Activated B cell treated with CpG ODN at 0.5 μM for 24 hours (primary cell): ENCODE results near the gene COL23A1. TPM values are rescaled to one million over a fixed set of nuclear protein-coding genes. Genes with fewer than 3 reads are reported as not detected.

ENCODE experiments used
- ATAC-seq: fragments of 200-7000 bp; cut with Tn5 transposase; one replicate; pipeline ENCODE4 v1.10.0; 2021; ENCODE audit warnings: low read depth, mild to moderate bottlenecking, moderate library complexity
- CTCF ChIA-PET: fragments of 350-600 bp; sonication (Branson Sonifier 250); formaldehyde crosslinking; loops from one replicate; lab custom pipeline; 2021; ENCODE audit warnings: antibody characterized with exemption; lab: Charles Lee
- POLR2A ChIA-PET: fragments of 350-600 bp; sonication (Branson Sonifier 250); formaldehyde crosslinking; loops from one replicate; lab custom pipeline; 2021; ENCODE audit warnings: antibody characterized with exemption; lab: Charles Lee
- DNase-seq: peaks from one replicate; pipeline ENCODE4 v3.0.0; 2022
- H3K27ac Mint-ChIP-seq: one replicate; pipeline ENCODE4 v1.8.0; 2020; ENCODE audit warnings: mixed read lengths
- H3K27me3 Mint-ChIP-seq: one replicate; pipeline ENCODE4 v1.8.0; 2021; ENCODE audit warnings: mixed read lengths
- H3K36me3 Mint-ChIP-seq: one replicate; pipeline ENCODE4 v1.8.0; 2021; ENCODE audit warnings: low read depth, mixed read lengths
- H3K4me1 Mint-ChIP-seq: one replicate; pipeline ENCODE4 v1.8.0; 2021; ENCODE audit warnings: mixed read lengths
- H3K4me3 Mint-ChIP-seq: one replicate; pipeline ENCODE4 v1.8.0; 2020; ENCODE audit warnings: mild to moderate bottlenecking, mixed read lengths
- H3K9me3 Mint-ChIP-seq: one replicate; pipeline ENCODE4 v1.8.0; 2020; ENCODE audit warnings: mixed read lengths
- intact Hi-C: fragments of 100-400 bp; cut with micrococcal nuclease; formaldehyde crosslinking; loops from one replicate; pipeline ENCODE4 v1.15.1; 2024
- total RNA-seq: library from RNA; stranded (reverse); gene quantifications from 2 replicates; pipeline ENCODE4 v1.2.3, GENCODE V29; 2022
- TF ChIP-seq, protein P1 (sequence below): fragments of 200-600 bp; IDR thresholded peaks from one replicate; pipeline ENCODE4 v1.8.0; 2022; ENCODE audit warnings: antibody characterized with exemption, mild to moderate bottlenecking

Gene COL23A1
- total RNA-seq, 1 donor from 2014 or later: not detected

DNA sequence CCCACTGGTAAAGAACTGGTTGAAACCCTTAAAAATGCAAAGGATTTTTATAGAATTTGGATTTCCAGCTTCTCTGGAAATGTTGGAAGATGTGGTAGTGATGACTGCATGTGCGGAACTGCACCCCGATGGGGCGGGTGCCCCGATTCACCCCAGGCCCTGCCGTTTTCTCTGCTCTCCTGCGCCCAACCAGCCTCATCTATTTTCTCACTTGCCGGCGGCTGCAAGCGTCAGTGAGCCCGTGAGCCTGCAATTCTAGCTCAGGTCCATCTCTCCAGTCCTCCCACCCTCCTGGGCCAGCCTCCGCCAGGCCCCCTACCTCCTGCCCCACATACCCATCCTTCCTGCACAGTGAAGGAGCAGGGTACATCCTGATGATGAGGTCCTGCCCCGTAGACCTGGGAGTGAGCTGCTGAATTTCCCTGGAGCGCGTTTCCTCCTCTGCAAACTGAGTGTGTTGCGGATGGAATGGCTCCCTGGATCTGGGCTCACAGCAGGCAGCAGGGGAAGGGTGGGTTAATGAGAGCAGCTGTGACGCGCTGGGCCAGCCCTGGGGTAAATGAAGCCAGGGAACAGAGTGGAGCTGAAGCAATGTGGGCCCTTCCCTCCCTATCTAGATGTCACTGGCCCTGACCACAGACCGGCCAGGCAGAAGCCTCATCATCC, 311.7 kb downstream of the COL23A1 start:
- TF ChIP-seq, protein P1, sequence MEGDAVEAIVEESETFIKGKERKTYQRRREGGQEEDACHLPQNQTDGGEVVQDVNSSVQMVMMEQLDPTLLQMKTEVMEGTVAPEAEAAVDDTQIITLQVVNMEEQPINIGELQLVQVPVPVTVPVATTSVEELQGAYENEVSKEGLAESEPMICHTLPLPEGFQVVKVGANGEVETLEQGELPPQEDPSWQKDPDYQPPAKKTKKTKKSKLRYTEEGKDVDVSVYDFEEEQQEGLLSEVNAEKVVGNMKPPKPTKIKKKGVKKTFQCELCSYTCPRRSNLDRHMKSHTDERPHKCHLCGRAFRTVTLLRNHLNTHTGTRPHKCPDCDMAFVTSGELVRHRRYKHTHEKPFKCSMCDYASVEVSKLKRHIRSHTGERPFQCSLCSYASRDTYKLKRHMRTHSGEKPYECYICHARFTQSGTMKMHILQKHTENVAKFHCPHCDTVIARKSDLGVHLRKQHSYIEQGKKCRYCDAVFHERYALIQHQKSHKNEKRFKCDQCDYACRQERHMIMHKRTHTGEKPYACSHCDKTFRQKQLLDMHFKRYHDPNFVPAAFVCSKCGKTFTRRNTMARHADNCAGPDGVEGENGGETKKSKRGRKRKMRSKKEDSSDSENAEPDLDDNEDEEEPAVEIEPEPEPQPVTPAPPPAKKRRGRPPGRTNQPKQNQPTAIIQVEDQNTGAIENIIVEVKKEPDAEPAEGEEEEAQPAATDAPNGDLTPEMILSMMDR: no peak
- no peak overlapping the region for H3K27ac Mint-ChIP-seq
- POLR2A ChIA-PET: no interaction called here
- DNase-seq (no peak), ATAC-seq (no peak)
- H3K9me3 Mint-ChIP-seq: peaks cover 8% of the 10 kb centered on the region
- no peak overlapping the region for H3K4me3 Mint-ChIP-seq
- intact Hi-C loops: no loop called here
- CTCF ChIA-PET: interaction anchor here (1.1 kb wide), 1 partner anchor 274 kb away, joined by 3 read pairs; no protein-coding TSS in a partner anchor
- peaks cover 23% of the 10 kb centered on the region for H3K27me3 Mint-ChIP-seq
- peaks cover 4% of the 10 kb centered on the region for H3K4me1 Mint-ChIP-seq
- no peaks in the 10 kb centered on the region for H3K36me3 Mint-ChIP-seq

DNA sequence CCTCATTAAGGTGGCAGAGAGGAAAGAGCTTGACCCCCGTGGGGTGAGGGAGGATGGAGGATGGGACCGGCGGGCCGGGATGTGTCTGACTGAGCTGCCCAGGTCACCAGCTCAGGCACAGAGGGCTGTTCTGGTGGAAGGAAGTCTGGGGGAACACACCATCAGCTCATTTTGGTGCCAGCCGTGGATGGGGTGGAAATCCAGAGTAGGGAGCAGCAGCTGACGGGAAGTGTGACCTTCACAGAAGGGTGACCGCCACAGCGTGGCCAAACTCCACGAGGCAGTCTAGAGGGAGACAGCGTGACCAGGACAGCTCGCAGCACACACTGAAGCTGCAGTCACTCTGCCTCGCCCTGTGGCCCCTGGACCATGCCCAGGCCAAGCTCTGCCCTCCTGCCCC, 312.3 kb downstream of the COL23A1 start:
- ChIA-PET POLR2A (no interaction called here), CTCF (interaction anchor here (1.1 kb wide), 1 partner anchor 275 kb away, joined by 3 read pairs; no protein-coding TSS in a partner anchor)
- Mint-ChIP-seq H3K27ac (no peak overlapping the region), H3K27me3 (peaks cover 21% of the 10 kb centered on the region), H3K4me1 (peaks cover 4% of the 10 kb centered on the region), H3K4me3 (no peak overlapping the region), H3K9me3 (peaks cover 4% of the 10 kb centered on the region), H3K36me3 (no peaks in the 10 kb centered on the region)
- intact Hi-C loops: no loop called here
- ATAC-seq: no peak
- TF ChIP-seq, protein P1: no peak
- no peak for DNase-seq

DNA sequence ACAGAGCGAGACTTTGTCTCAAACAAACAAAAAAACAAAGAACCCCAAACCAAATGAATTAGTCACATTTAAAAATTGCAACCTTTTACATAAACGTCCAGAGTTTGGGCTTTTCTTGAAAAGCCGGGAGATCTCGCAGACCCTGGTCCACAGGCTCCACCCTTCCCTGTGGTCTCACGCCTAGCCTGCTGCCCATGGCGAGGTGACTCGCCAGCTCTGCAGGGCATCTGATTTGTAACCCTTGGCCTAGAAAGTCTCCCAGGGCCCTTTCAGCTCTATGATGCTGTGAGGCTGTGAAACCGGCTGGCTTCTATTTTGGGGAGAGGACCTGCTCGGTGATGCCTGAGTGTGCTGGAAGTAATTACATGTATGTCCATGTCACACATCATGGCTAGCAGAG, 312.8 kb downstream of the COL23A1 start:
- no peak overlapping the region for H3K27ac Mint-ChIP-seq
- DNase-seq (no peak), ATAC-seq (no peak)
- peaks cover 4% of the 10 kb centered on the region for H3K4me1 Mint-ChIP-seq
- H3K9me3 Mint-ChIP-seq: peaks cover 4% of the 10 kb centered on the region
- intact Hi-C loops: no loop called here
- CTCF ChIA-PET: no interaction called here
- no peaks in the 10 kb centered on the region for H3K36me3 Mint-ChIP-seq
- peaks cover 21% of the 10 kb centered on the region for H3K27me3 Mint-ChIP-seq
- TF ChIP-seq, protein P1: no peak
- POLR2A ChIA-PET: no interaction called here
- H3K4me3 Mint-ChIP-seq: no peak overlapping the region

DNA sequence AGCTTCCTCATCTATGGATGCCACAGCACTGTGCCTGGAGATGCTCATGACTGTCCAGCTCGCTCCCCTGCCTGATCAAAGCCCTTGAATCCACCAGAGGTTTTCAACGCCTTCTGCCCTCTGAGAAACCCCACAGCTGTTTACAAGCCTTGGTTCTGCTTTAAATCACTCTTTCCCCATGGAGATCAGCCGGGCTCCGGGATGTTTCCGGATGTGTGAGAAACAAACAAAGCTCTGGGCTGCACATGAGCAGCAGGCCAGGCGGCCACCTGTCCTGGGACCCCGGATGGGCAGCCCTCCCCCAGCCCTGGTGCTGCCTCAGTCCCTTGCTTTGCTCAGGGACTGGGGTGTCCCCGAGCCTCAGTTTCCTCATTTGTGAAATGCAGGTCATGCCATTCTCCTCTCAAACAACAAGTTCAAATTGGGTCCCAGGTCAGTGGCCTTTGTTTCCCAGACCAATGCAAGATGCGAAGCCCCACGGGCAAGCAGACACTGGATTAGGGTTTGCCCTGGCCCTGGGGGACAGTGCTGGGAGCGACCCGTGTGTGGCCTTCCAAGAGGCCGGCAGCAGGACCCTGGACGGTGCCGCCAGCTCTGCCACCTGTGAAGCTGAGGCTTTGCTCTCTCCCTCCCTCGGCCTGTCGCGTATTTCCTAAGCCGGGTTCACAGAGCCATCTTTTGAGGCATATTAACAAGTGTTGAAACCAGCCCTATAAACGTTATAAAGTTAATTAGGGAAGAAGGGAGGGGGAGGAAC, 315.2 kb downstream of the COL23A1 start:
- DNase-seq (no peak), ATAC-seq (no peak)
- TF ChIP-seq, protein P1: no peak
- Mint-ChIP-seq H3K27ac (no peak overlapping the region), H3K4me1 (peaks cover 4% of the 10 kb centered on the region), H3K36me3 (no peaks in the 10 kb centered on the region), H3K4me3 (no peak overlapping the region), H3K27me3 (peaks cover 11% of the 10 kb centered on the region), H3K9me3 (peaks cover 4% of the 10 kb centered on the region)
- CTCF ChIA-PET: no interaction called here
- POLR2A ChIA-PET: no interaction called here
- intact Hi-C loops: no loop called here
